SK-N-SH (cell line): ENCODE data around the gene OSBPL10. TPM values are rescaled to one million over a fixed set of nuclear protein-coding genes. Genes with fewer than 3 reads are reported as not detected.

Experiments
- CTCF ChIA-PET: fragments of 300-600, 350-600 bp; formaldehyde crosslinking; extraction: SDS; loops from one replicate; lab custom pipeline; 2021; lab: Yijun Ruan, JAX
- POLR2A ChIA-PET: fragments of 350-600 bp; sonication (Branson Sonifier 250); formaldehyde crosslinking; extraction: SDS; loops from one replicate; lab custom pipeline; 2020; ENCODE audit warnings: antibody characterized with exemption, inconsistent platforms; lab: Yijun Ruan, JAX
- DNase-seq: peaks from one replicate; pipeline ENCODE4 v3.0.0; 2012
- H2AFZ ChIP-seq: fragments of 200-600 bp; sonication (generic); 2 replicates; pipeline ENCODE4 v1.8.1; 2016; ENCODE audit warnings: antibody characterized with exemption, mild to moderate bottlenecking, low read depth
- H3F3A ChIP-seq: fragments of 200-600 bp; sonication (generic); replicated peaks from 2 replicates; pipeline ENCODE3; 2016; ENCODE audit warnings: antibody characterized with exemption, mild to moderate bottlenecking; ENCODE audit not compliant: insufficient read depth
- H3K27ac ChIP-seq, 2 experiments: fragments of 200-500 bp in 1 of 2; fragments of 200-600 bp in 1 of 2; sonication (Bioruptor generic) in 1 of 2; sonication (generic), shearing (Covaris generic) in 1 of 2; 2 replicates each; pipeline versions ENCODE4 v1.5.1 to v1.6.1; 2014 to 2016; ENCODE audit warnings: low read depth in 2 of 2, inconsistent platforms in 1 of 2, low read length in 1 of 2, mild to moderate bottlenecking in 1 of 2, mixed read lengths in 1 of 2
- H3K27me3 ChIP-seq: fragments of 200-600 bp; sonication (generic), shearing (Covaris generic); 2 replicates; pipeline ENCODE4 v1.6.1; 2016; ENCODE audit warnings: mixed run types; ENCODE audit not compliant: insufficient read depth
- H3K36me3 ChIP-seq, 2 experiments: fragments of 200-500 bp in 1 of 2; fragments of 200-600 bp in 1 of 2; sonication (Bioruptor generic) in 1 of 2; sonication (generic) in 1 of 2; replicated peaks in 1 of 2; 2 replicates each; pipeline versions ENCODE3 to v1.5.1; 2014 to 2016; ENCODE audit warnings: low read length in 1 of 2, mild to moderate bottlenecking in 1 of 2; ENCODE audit not compliant: insufficient read depth in 2 of 2, control insufficient read depth in 1 of 2
- H3K4me1 ChIP-seq, 2 experiments: fragments of 200-500 bp in 1 of 2; fragments of 200-600 bp in 1 of 2; sonication (Bioruptor generic) in 1 of 2; sonication (generic), shearing (Covaris generic) in 1 of 2; 2 replicates each; pipeline versions ENCODE4 v1.5.1 to v1.6.1; 2014 to 2016; ENCODE audit warnings: low read depth in 1 of 2, low read length in 1 of 2, mixed run types in 1 of 2; ENCODE audit not compliant: insufficient read depth in 2 of 2, control insufficient read depth in 1 of 2
- H3K4me2 ChIP-seq: fragments of 200-600 bp; sonication (generic), shearing (Covaris generic); 2 replicates; pipeline ENCODE4 v1.6.1; 2017; ENCODE audit warnings: mixed run types
- H3K4me3 ChIP-seq, 2 experiments: fragments of 200-500 bp in 1 of 2; fragments of 200-600 bp in 1 of 2; sonication (Bioruptor generic) in 1 of 2; sonication (generic), shearing (Covaris generic) in 1 of 2; 2 replicates each; pipeline versions ENCODE4 v1.5.1 to v1.8.1; 2014 to 2016; ENCODE audit warnings: low read depth in 2 of 2, inconsistent platforms in 1 of 2, low read length in 1 of 2, mild to moderate bottlenecking in 1 of 2, mixed read lengths in 1 of 2, moderate library complexity in 1 of 2
- H3K79me2 ChIP-seq: fragments of 200-600 bp; sonication (generic); 2 replicates; pipeline ENCODE4 v1.8.1; 2017; ENCODE audit warnings: mild to moderate bottlenecking; ENCODE audit not compliant: insufficient read depth
- H3K9ac ChIP-seq: fragments of 200-600 bp; sonication (generic); 2 replicates; pipeline ENCODE4 v1.6.1; 2017; ENCODE audit warnings: mixed run types
- H3K9me2 ChIP-seq: fragments of 200-600 bp; sonication (generic); 2 replicates; pipeline ENCODE4 v1.6.1; 2017; ENCODE audit warnings: mixed run types
- H3K9me3 ChIP-seq: fragments of 200-600 bp; sonication (generic); 2 replicates; pipeline ENCODE4 v1.6.1; 2017; ENCODE audit warnings: mixed run types, mild to moderate bottlenecking, moderate library complexity
- H4K20me1 ChIP-seq: fragments of 200-600 bp; sonication (generic); 2 replicates; pipeline ENCODE4 v1.6.1; 2017; ENCODE audit warnings: mild to moderate bottlenecking, mixed run types; ENCODE audit not compliant: insufficient read depth
- CHD2 ChIP-seq: fragments of 150-350 bp; IDR thresholded peaks from 2 replicates; pipeline ENCODE4 v1.6.1; 2018; ENCODE audit warnings: low read length; ENCODE audit not compliant: partially characterized antibody
- EP300 ChIP-seq, 2 experiments: IDR thresholded peaks; 2 replicates each; pipeline versions ENCODE4 v1.4.0 to v1.6.1; 2012; ENCODE audit warnings: borderline replicate concordance in 1 of 2, low read depth in 1 of 2, low read length in 1 of 2
- FOXJ3 ChIP-seq: sonication (generic); formaldehyde crosslinking; IDR thresholded peaks from 2 replicates; pipeline ENCODE4 v1.5.1; 2020; ENCODE audit warnings: mild to moderate bottlenecking, missing genetic modification reagents
- GABPA ChIP-seq: IDR thresholded peaks from 2 replicates; pipeline ENCODE4 v1.4.0; 2012; ENCODE audit warnings: low read depth, mild to moderate bottlenecking
- JUND ChIP-seq: IDR thresholded peaks from 2 replicates; pipeline ENCODE4 v1.4.0; 2012
- MEF2A ChIP-seq: IDR thresholded peaks from 2 replicates; pipeline ENCODE4 v1.4.0; 2012; ENCODE audit warnings: low read depth, borderline replicate concordance
- NFIC ChIP-seq: IDR thresholded peaks from 2 replicates; pipeline ENCODE4 v1.4.0; 2012; ENCODE audit warnings: borderline replicate concordance
- POLR2AphosphoS5 ChIP-seq: IDR thresholded peaks from 2 replicates; pipeline ENCODE4 v1.6.1; 2012; ENCODE audit warnings: low read depth, low read length
- RCOR1 ChIP-seq: fragments of 150-350 bp; IDR thresholded peaks from 2 replicates; pipeline ENCODE4 v1.6.1; 2017; ENCODE audit warnings: antibody characterized with exemption, low read length
- RXRA ChIP-seq: IDR thresholded peaks from 2 replicates; pipeline ENCODE4 v1.4.0; 2012; ENCODE audit warnings: low read depth, mild to moderate bottlenecking, borderline replicate concordance
- SMC3 ChIP-seq: IDR thresholded peaks from 2 replicates; pipeline ENCODE4 v1.6.1; 2012; ENCODE audit warnings: low read depth, low read length, improper control_type of control experiment
- TAF1 ChIP-seq: IDR thresholded peaks from 2 replicates; pipeline ENCODE4 v1.6.1; 2012; ENCODE audit warnings: low read depth, mild to moderate bottlenecking, low read length, moderate library complexity, borderline replicate concordance
- YY1 ChIP-seq: IDR thresholded peaks from 2 replicates; pipeline ENCODE4 v1.4.0; 2012; ENCODE audit warnings: low read depth, mild to moderate bottlenecking
- WGBS: methylation state at CpG from one replicate; pipeline ENCODE4 v1.1.6; 2017; ENCODE audit warnings: low lambda C conversion rate; 5-methylcytosine and 5-hydroxymethylcytosine counted together
- polyA plus RNA-seq, 3 experiments: library from polyadenylated mRNA; depleted of rRNA; stranded (reverse); fragments of >200 nt; gene quantifications; 2 replicates each; pipeline ENCODE4 v1.2.3, GENCODE V29; 2012
- TF ChIP-seq, protein P1 (sequence below): fragments of 150-350 bp; IDR thresholded peaks from 2 replicates; pipeline ENCODE4 v1.6.1; 2017; ENCODE audit warnings: antibody characterized with exemption, low read length, low read depth, borderline replicate concordance

Gene OSBPL10
- polyA plus RNA-seq, 1 of the 3 experiments (the other 2 are of a cell fraction) = 0.12 TPM

DNA sequence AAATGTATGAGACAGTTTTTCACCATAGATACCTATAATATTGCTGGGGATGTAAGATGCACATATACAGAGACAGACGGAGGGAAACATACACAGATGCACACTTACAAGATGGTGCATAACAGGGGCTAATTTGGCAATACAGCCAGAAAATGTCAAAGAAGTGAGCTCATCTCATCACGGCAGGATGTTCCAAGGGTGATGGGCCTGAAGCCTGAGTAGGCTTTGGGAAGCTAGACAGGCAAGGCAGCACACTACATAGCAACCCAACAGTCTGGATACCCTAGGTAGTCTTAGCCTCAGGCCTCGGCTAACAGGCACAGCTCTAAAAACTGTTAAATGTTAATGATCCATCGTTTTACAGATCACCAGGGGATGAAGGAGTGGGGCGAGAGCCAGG lies 148.5 kb downstream of the OSBPL10 start:
- Histone ChIP-seq H3F3A (no peaks in the 10 kb centered on the region), H3K27ac (no peak overlapping the region), H3K4me3 (no peak overlapping the region), H3K79me2 (no peaks in the 10 kb centered on the region), H3K9me3 (no peaks in the 10 kb centered on the region), H3K27me3 (no peaks in the 10 kb centered on the region), H3K4me2 (no peak overlapping the region), H4K20me1 (no peaks in the 10 kb centered on the region), H2AFZ (no peak overlapping the region), H3K9me2 (no peaks in the 10 kb centered on the region), H3K4me1 (peaks cover 0 to 3% of the 10 kb centered on the region in 2 experiments; a peak in 2 of 4 replicates), H3K36me3 (no peaks in the 10 kb centered on the region), H3K9ac (no peak overlapping the region)
- TF ChIP-seq, protein P1, sequence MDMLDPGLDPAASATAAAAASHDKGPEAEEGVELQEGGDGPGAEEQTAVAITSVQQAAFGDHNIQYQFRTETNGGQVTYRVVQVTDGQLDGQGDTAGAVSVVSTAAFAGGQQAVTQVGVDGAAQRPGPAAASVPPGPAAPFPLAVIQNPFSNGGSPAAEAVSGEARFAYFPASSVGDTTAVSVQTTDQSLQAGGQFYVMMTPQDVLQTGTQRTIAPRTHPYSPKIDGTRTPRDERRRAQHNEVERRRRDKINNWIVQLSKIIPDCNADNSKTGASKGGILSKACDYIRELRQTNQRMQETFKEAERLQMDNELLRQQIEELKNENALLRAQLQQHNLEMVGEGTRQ = no peak
- TF ChIP-seq EP300 (IDR thresholded peaks at IDR 0.05; ENCODE audit: borderline replicate concordance in 1 of 2, low read depth in 1 of 2, low read length in 1 of 2) (no peak), CHD2 (no peak), SMC3 (no peak), JUND (no peak), NFIC (no peak), GABPA (no peak), TAF1 (no peak)
- DNase-seq = no peak
- ChIA-PET CTCF (interaction anchor here (1.2 kb wide), 1 partner anchor 9 kb away, joined by 4 read pairs; no protein-coding TSS in a partner anchor), POLR2A (no interaction called here)
- 31% methylated on average over 5 of the region's 5 CpGs for WGBS

GRCh38 chr3:31831591-31831990 lies 149.5 kb downstream of the OSBPL10 start:
- no peaks in the 10 kb centered on the region for H3K36me3 ChIP-seq
- H2AFZ ChIP-seq = no peak overlapping the region
- no peaks in the 10 kb centered on the region for H3K27me3 ChIP-seq
- H3F3A ChIP-seq = no peaks in the 10 kb centered on the region
- H3K79me2 ChIP-seq = no peaks in the 10 kb centered on the region
- no peak overlapping the region for H3K4me2 ChIP-seq
- H3K9me3 ChIP-seq = no peaks in the 10 kb centered on the region
- H3K4me3 ChIP-seq = no peak overlapping the region
- CTCF ChIA-PET = no interaction called here
- DNase-seq = peak; percentile 23
- no peaks in the 10 kb centered on the region for H4K20me1 ChIP-seq
- no peak overlapping the region for H3K9ac ChIP-seq
- WGBS = 25% methylated on average over 4 of the region's 4 CpGs
- POLR2A ChIA-PET = no interaction called here
- H3K4me1 ChIP-seq = peaks cover 0 to 3% of the 10 kb centered on the region in 2 experiments; a peak in 2 of 4 replicates
- no peaks in the 10 kb centered on the region for H3K9me2 ChIP-seq
- TF ChIP-seq NFIC = no peak
- no peak for TF ChIP-seq RXRA
- no peak for TF ChIP-seq FOXJ3
- no peak for TF ChIP-seq EP300 (IDR thresholded peaks at IDR 0.05; ENCODE audit: borderline replicate concordance in 1 of 2, low read depth in 1 of 2, low read length in 1 of 2)
- TF ChIP-seq POLR2AphosphoS5 = no peak
- no peak for TF ChIP-seq RCOR1
- TF ChIP-seq YY1 = no peak
- no peak for TF ChIP-seq MEF2A
- TF ChIP-seq, all 33 proteins: peak for 0
- H3K27ac ChIP-seq = no peak overlapping the region
